ENCODE data around the gene CYB5RL.

The CYB5RL gene

DNA sequence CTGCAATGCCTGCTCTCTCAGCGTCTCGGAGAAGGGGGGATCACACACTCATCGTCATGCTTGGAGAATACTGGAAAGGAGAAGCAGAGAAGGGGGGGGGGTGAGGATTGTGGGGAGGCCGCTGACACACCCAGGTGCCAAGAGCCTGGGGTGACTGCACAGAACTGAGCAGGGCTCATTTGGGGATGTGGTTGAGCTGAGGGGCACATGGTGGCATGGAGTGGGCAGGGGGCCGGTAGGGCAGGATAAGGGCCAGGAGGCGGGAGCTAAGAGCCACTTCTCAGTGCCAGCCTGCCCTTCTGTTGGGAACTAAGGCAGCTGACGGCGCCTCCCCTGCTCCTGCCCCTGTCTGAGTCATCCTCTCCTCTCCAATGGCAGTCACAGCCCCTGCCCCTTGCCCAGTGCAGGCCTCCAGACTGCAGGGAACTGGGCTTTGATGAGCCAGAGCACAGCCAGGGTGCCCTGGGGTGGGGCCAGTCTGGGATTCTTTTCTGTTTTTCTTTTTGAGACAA lies 27.3 kb upstream of the CYB5RL start:
- DNase-seq (ENCODE audit: extremely low spot score), result no peak
- POLR2A ChIA-PET, result no interaction called here
- TF ChIP-seq, protein P1, sequence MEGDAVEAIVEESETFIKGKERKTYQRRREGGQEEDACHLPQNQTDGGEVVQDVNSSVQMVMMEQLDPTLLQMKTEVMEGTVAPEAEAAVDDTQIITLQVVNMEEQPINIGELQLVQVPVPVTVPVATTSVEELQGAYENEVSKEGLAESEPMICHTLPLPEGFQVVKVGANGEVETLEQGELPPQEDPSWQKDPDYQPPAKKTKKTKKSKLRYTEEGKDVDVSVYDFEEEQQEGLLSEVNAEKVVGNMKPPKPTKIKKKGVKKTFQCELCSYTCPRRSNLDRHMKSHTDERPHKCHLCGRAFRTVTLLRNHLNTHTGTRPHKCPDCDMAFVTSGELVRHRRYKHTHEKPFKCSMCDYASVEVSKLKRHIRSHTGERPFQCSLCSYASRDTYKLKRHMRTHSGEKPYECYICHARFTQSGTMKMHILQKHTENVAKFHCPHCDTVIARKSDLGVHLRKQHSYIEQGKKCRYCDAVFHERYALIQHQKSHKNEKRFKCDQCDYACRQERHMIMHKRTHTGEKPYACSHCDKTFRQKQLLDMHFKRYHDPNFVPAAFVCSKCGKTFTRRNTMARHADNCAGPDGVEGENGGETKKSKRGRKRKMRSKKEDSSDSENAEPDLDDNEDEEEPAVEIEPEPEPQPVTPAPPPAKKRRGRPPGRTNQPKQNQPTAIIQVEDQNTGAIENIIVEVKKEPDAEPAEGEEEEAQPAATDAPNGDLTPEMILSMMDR (IDR thresholded peaks at IDR 0.05; ENCODE audit: control extremely low read depth, extremely low read depth, low read depth, missing control alignments), result no peak
- CTCF ChIA-PET, result no interaction called here

DNA sequence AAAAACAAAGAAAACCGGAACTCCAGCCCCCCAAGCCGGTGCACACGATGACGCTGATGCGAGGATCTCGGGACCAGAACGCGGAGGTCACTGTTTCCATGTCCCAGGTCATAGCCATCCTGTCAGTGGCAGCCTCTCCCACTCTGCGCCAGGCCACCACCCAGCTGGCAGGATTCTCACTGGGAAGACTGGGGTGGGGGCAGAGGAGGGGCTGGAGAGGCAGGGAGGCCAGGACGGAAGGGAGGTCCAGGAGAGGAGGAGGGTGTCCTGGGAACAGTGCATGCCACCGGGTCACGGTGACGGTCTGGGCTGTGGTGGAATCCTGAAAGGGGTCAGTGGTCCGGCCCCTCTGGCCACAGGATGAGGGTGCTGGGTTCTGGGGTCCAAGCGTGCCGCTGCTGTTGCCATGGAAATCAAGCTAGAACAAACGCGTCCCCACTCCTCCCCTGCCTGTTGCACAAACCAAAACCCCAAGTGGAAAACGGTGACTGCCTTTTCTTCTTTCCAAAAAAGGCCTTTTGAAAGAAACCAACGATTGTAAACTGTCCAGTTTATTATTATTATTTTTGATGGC lies 26.2 kb upstream of the CYB5RL start:
- CTCF ChIA-PET, result no interaction called here
- no peak for DNase-seq (ENCODE audit: extremely low spot score)
- POLR2A ChIA-PET, result interaction anchor here (0.6 kb wide), 1 partner anchor 1036 kb away, joined by 11 read pairs; no protein-coding TSS in a partner anchor
- TF ChIP-seq, protein P1 (IDR thresholded peaks at IDR 0.05; ENCODE audit: control extremely low read depth, extremely low read depth, low read depth, missing control alignments), result no peak

DNA sequence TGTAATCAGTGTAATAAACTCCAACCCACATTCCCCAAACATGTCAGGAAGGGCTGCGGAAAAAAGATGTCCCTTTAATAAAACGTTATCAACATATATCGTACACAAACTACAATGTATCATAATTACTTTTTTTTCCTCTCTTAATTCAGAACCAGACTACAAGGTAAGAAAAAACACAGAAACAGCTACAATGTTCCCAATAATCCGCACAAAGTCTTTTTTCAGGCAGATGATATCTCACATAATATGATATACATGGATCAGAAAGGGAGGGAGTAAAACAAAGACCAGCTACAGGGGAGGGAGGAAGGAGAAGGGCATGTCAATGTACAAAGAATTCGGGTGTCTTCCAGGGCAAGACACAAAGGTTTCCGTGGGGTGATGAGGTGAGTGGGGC lies 25.5 kb upstream of the CYB5RL start:
- POLR2A ChIA-PET, result no interaction called here
- CTCF ChIA-PET, result no interaction called here
- no peak for DNase-seq (ENCODE audit: extremely low spot score)
- TF ChIP-seq, protein P1 (IDR thresholded peaks at IDR 0.05; ENCODE audit: control extremely low read depth, extremely low read depth, low read depth, missing control alignments), result no peak

DNA sequence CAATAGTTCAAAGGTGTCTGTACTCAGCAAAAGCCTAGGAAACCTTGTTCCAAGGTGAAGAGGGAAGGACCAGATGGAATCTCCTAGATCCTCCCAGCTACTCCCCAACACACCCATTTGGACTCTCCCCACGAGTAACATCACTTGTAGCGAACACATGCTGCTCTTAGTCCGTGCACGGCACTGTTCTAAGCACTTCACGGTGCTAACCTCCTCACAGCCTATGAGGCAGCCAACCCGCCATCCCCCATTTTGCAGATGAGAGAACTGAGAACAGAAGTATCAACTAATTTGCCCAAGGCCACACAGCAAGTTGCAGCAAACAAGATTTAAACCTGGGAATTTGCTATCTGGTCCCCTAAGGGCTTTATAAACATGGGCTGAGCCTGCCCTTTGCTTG lies 24.4 kb upstream of the CYB5RL start:
- CTCF ChIA-PET, result no interaction called here

DNA sequence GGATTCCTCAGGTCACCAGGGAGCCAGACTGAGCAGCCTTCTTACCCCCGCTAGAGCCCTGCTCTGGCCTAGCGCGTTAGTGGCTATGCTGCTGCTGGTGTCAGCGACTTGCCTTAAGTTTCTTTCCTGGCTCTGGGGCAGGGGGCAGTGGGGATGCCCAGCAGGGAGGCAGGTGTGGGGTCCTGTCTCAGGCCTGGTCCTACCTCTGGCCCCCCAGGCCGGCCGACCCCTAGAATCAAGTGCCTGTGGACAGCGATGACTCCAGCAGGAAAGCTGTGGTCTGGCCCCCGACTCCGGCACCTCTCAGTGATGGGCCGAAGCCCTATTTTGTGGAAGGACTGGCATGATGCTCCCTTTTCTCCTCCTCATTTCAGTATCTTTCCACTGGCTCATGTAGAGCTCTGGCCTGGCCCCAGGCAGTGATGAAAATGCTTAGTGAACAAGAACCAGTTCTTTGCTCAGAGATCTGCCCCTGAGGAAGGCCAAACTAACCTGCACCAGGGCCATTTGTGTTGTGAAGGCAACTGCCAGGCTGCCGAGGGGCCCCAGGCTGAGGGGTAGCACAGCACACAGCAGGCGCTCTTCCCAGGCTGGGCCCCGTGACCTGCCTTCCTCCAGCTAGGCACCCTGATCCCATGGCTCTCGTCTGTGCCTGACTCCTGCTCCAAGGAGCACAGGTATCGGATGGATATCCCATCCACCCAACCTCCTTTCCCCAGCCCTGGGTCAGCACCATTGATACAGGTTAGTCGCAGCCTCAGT lies 23.8 kb upstream of the CYB5RL start:
- POLR2A ChIA-PET, result no interaction called here
- DNase-seq (ENCODE audit: extremely low spot score), result no peak
- CTCF ChIA-PET, result no interaction called here
- TF ChIP-seq, protein P1 (IDR thresholded peaks at IDR 0.05; ENCODE audit: control extremely low read depth, extremely low read depth, low read depth, missing control alignments), result no peak

More for the DNA sequence above, 24.4 kb upstream of the CYB5RL start:
- POLR2A ChIA-PET, result no interaction called here
- DNase-seq (ENCODE audit: extremely low spot score), result no peak
- TF ChIP-seq, protein P1 (IDR thresholded peaks at IDR 0.05; ENCODE audit: control extremely low read depth, extremely low read depth, low read depth, missing control alignments), result no peak

DNA sequence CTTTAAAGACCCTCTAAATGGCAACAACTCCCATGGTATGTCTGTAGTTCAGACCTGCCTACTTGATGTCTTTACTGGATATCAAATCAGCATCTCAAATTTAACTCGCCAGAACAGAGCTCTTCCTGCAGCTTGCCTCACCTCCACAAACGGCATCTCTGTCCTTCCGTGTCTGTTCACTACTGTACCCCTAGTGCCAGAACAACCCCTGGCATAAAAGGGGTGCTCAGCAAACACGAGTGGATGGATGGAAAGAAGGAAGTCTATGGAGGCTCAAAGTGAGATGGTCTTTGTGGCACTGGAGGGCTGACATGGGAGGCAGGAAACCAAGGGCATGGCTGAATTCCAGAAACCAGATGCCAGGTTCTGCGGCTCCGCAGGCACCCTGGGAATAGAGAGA lies 22.9 kb upstream of the CYB5RL start:
- ChIA-PET POLR2A (no interaction called here), CTCF (no interaction called here)
- TF ChIP-seq, protein P1 (IDR thresholded peaks at IDR 0.05; ENCODE audit: control extremely low read depth, extremely low read depth, low read depth, missing control alignments), result no peak
- no peak for DNase-seq (ENCODE audit: extremely low spot score)

Data from GM10248 (cell line).